MM.1S (cell line): ENCODE data around the gene TMEM79.

ENCODE experiments used
- CTCF ChIP-seq: fragments of 300-600 bp; sonication (generic); IDR thresholded peaks from 2 replicates; pipeline ENCODE4 v1.5.1; 2016; ENCODE audit warnings: antibody characterized with exemption, low read length, mixed read lengths
- EZH2 ChIP-seq: fragments of 300-600 bp; sonication (generic); optimal IDR thresholded peaks from 2 replicates; pipeline ENCODE3; 2017; ENCODE audit warnings: low read depth, mild to moderate bottlenecking, antibody characterized with exemption, low read length, mixed read lengths
- EZH2phosphoT487 ChIP-seq: fragments of 300-600 bp; sonication (generic); IDR thresholded peaks from 2 replicates; pipeline ENCODE4 v1.6.1; 2018; ENCODE audit warnings: antibody characterized with exemption, low read length

DNA sequence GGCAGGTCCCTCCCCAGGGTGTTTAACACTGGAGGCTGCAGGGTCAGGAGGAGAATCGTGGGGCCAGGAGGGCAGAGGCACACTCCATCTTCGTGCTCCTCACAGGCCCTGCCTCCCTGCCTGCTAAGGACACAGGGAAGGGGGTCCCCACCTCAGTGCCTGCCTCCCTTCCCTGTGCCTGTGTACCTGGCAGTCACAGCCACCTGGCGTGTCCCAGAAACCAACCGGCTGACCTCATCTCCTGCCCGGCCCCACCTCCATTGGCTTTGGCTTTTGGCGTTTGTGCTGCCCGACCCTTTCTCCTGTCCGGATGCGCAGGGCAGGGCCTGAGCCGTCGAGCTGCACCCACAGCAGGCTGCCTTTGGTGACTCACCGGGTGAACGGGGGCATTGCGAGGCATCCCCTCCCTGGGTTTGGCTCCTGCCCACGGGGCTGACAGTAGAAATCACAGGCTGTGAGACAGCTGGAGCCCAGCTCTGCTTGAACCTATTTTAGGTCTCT, 42.8 kb upstream of the TMEM79 start:
- TF ChIP-seq CTCF (no peak), EZH2 (no peak), EZH2phosphoT487 (no peak)
